SK-N-SH (cell line): ENCODE measurements around the gene TMEM176B. TPM values are rescaled to one million over a fixed set of nuclear protein-coding genes. Genes with fewer than 3 reads are reported as not detected.

Experiments
- CTCF ChIA-PET: fragments of 300-600, 350-600 bp; formaldehyde crosslinking; extraction: SDS; loops from one replicate; lab custom pipeline; 2021; lab: Yijun Ruan, JAX
- POLR2A ChIA-PET: fragments of 350-600 bp; sonication (Branson Sonifier 250); formaldehyde crosslinking; extraction: SDS; loops from one replicate; lab custom pipeline; 2020; ENCODE audit warnings: antibody characterized with exemption, inconsistent platforms; lab: Yijun Ruan, JAX
- DNase-seq: peaks from one replicate; pipeline ENCODE4 v3.0.0; 2012
- H2AFZ ChIP-seq: fragments of 200-600 bp; sonication (generic); 2 replicates; pipeline ENCODE4 v1.8.1; 2016; ENCODE audit warnings: antibody characterized with exemption, mild to moderate bottlenecking, low read depth
- H3F3A ChIP-seq: fragments of 200-600 bp; sonication (generic); replicated peaks from 2 replicates; pipeline ENCODE3; 2016; ENCODE audit warnings: antibody characterized with exemption, mild to moderate bottlenecking; ENCODE audit not compliant: insufficient read depth
- H3K27ac ChIP-seq, 2 experiments: fragments of 200-500 bp in 1 of 2; fragments of 200-600 bp in 1 of 2; sonication (Bioruptor generic) in 1 of 2; sonication (generic), shearing (Covaris generic) in 1 of 2; 2 replicates each; pipeline versions ENCODE4 v1.5.1 to v1.6.1; 2014 to 2016; ENCODE audit warnings: low read depth in 2 of 2, inconsistent platforms in 1 of 2, low read length in 1 of 2, mild to moderate bottlenecking in 1 of 2, mixed read lengths in 1 of 2
- H3K27me3 ChIP-seq: fragments of 200-600 bp; sonication (generic), shearing (Covaris generic); 2 replicates; pipeline ENCODE4 v1.6.1; 2016; ENCODE audit warnings: mixed run types; ENCODE audit not compliant: insufficient read depth
- H3K36me3 ChIP-seq, 2 experiments: fragments of 200-500 bp in 1 of 2; fragments of 200-600 bp in 1 of 2; sonication (Bioruptor generic) in 1 of 2; sonication (generic) in 1 of 2; replicated peaks in 1 of 2; 2 replicates each; pipeline versions ENCODE3 to v1.5.1; 2014 to 2016; ENCODE audit warnings: low read length in 1 of 2, mild to moderate bottlenecking in 1 of 2; ENCODE audit not compliant: insufficient read depth in 2 of 2, control insufficient read depth in 1 of 2
- H3K4me1 ChIP-seq, 2 experiments: fragments of 200-500 bp in 1 of 2; fragments of 200-600 bp in 1 of 2; sonication (Bioruptor generic) in 1 of 2; sonication (generic), shearing (Covaris generic) in 1 of 2; 2 replicates each; pipeline versions ENCODE4 v1.5.1 to v1.6.1; 2014 to 2016; ENCODE audit warnings: low read depth in 1 of 2, low read length in 1 of 2, mixed run types in 1 of 2; ENCODE audit not compliant: insufficient read depth in 2 of 2, control insufficient read depth in 1 of 2
- H3K4me2 ChIP-seq: fragments of 200-600 bp; sonication (generic), shearing (Covaris generic); 2 replicates; pipeline ENCODE4 v1.6.1; 2017; ENCODE audit warnings: mixed run types
- H3K4me3 ChIP-seq, 2 experiments: fragments of 200-500 bp in 1 of 2; fragments of 200-600 bp in 1 of 2; sonication (Bioruptor generic) in 1 of 2; sonication (generic), shearing (Covaris generic) in 1 of 2; 2 replicates each; pipeline versions ENCODE4 v1.5.1 to v1.8.1; 2014 to 2016; ENCODE audit warnings: low read depth in 2 of 2, inconsistent platforms in 1 of 2, low read length in 1 of 2, mild to moderate bottlenecking in 1 of 2, mixed read lengths in 1 of 2, moderate library complexity in 1 of 2
- H3K79me2 ChIP-seq: fragments of 200-600 bp; sonication (generic); 2 replicates; pipeline ENCODE4 v1.8.1; 2017; ENCODE audit warnings: mild to moderate bottlenecking; ENCODE audit not compliant: insufficient read depth
- H3K9ac ChIP-seq: fragments of 200-600 bp; sonication (generic); 2 replicates; pipeline ENCODE4 v1.6.1; 2017; ENCODE audit warnings: mixed run types
- H3K9me2 ChIP-seq: fragments of 200-600 bp; sonication (generic); 2 replicates; pipeline ENCODE4 v1.6.1; 2017; ENCODE audit warnings: mixed run types
- H3K9me3 ChIP-seq: fragments of 200-600 bp; sonication (generic); 2 replicates; pipeline ENCODE4 v1.6.1; 2017; ENCODE audit warnings: mixed run types, mild to moderate bottlenecking, moderate library complexity
- H4K20me1 ChIP-seq: fragments of 200-600 bp; sonication (generic); 2 replicates; pipeline ENCODE4 v1.6.1; 2017; ENCODE audit warnings: mild to moderate bottlenecking, mixed run types; ENCODE audit not compliant: insufficient read depth
- CTCF ChIP-seq: fragments of 200-600 bp; sonication (generic); IDR thresholded peaks from 2 replicates; pipeline ENCODE4 v1.6.1; 2017; ENCODE audit warnings: antibody characterized with exemption, mild to moderate bottlenecking, moderate library complexity
- ELF1 ChIP-seq: IDR thresholded peaks from 2 replicates; pipeline ENCODE4 v1.4.0; 2012
- EP300 ChIP-seq, 2 experiments: IDR thresholded peaks; 2 replicates each; pipeline versions ENCODE4 v1.4.0 to v1.6.1; 2012; ENCODE audit warnings: borderline replicate concordance in 1 of 2, low read depth in 1 of 2, low read length in 1 of 2
- FOXJ3 ChIP-seq: sonication (generic); formaldehyde crosslinking; IDR thresholded peaks from 2 replicates; pipeline ENCODE4 v1.5.1; 2020; ENCODE audit warnings: mild to moderate bottlenecking, missing genetic modification reagents
- GABPA ChIP-seq: IDR thresholded peaks from 2 replicates; pipeline ENCODE4 v1.4.0; 2012; ENCODE audit warnings: low read depth, mild to moderate bottlenecking
- NRF1 ChIP-seq: IDR thresholded peaks from 2 replicates; pipeline ENCODE4 v1.6.1; 2012; ENCODE audit warnings: low read depth, mild to moderate bottlenecking, low read length
- PBX3 ChIP-seq: IDR thresholded peaks from 2 replicates; pipeline ENCODE4; 2012
- RAD21 ChIP-seq: IDR thresholded peaks from 2 replicates; pipeline ENCODE4 v1.6.1; 2012; ENCODE audit warnings: mild to moderate bottlenecking, low read length
- RCOR1 ChIP-seq: fragments of 150-350 bp; IDR thresholded peaks from 2 replicates; pipeline ENCODE4 v1.6.1; 2017; ENCODE audit warnings: antibody characterized with exemption, low read length
- REST ChIP-seq: IDR thresholded peaks from 2 replicates; pipeline ENCODE4 v1.6.1; 2012; ENCODE audit warnings: mild to moderate bottlenecking, low read depth, low read length, moderate library complexity
- RFX5 ChIP-seq: IDR thresholded peaks from 2 replicates; pipeline ENCODE4 v1.6.1; 2012; ENCODE audit warnings: mild to moderate bottlenecking, improper control_type of control experiment, low read length
- SIN3A ChIP-seq: IDR thresholded peaks from 2 replicates; pipeline ENCODE4 v1.6.1; 2012; ENCODE audit warnings: low read depth, mild to moderate bottlenecking, low read length, moderate library complexity, borderline replicate concordance
- TAF1 ChIP-seq: IDR thresholded peaks from 2 replicates; pipeline ENCODE4 v1.6.1; 2012; ENCODE audit warnings: low read depth, mild to moderate bottlenecking, low read length, moderate library complexity, borderline replicate concordance
- USF1 ChIP-seq: IDR thresholded peaks from 2 replicates; pipeline ENCODE4 v1.4.0; 2012; ENCODE audit warnings: low read depth, borderline replicate concordance
- USF2 ChIP-seq: fragments of 150-350 bp; IDR thresholded peaks from 2 replicates; pipeline ENCODE4 v1.6.1; 2017; ENCODE audit warnings: antibody characterized with exemption, low read length, low read depth, borderline replicate concordance
- ZBTB33 ChIP-seq: IDR thresholded peaks from 2 replicates; pipeline ENCODE4 v1.4.0; 2012; ENCODE audit warnings: low read depth, borderline replicate concordance
- WGBS: methylation state at CpG from one replicate; pipeline ENCODE4 v1.1.6; 2017; ENCODE audit warnings: low lambda C conversion rate; 5-methylcytosine and 5-hydroxymethylcytosine counted together
- polyA plus RNA-seq, 3 experiments: library from polyadenylated mRNA; depleted of rRNA; stranded (reverse); fragments of >200 nt; gene quantifications; 2 replicates each; pipeline ENCODE4 v1.2.3, GENCODE V29; 2012

The TMEM176B gene
- polyA plus RNA-seq, 1 of the 3 experiments (the other 2 are of a cell fraction) = not detected

- Histone ChIP-seq H3K9ac (no peak overlapping the region), H3K4me1 (no peaks in the 10 kb centered on the region), H3K9me2 (no peaks in the 10 kb centered on the region), H3K4me3 (no peak overlapping the region), H4K20me1 (no peaks in the 10 kb centered on the region), H3K36me3 (no peaks in the 10 kb centered on the region), H3K9me3 (no peaks in the 10 kb centered on the region), H3K27ac (no peak overlapping the region), H3F3A (no peaks in the 10 kb centered on the region), H3K4me2 (no peak overlapping the region), H3K27me3 (peaks cover 24% of the 10 kb centered on the region), H3K79me2 (no peaks in the 10 kb centered on the region), H2AFZ (no peak overlapping the region)
- WGBS = 26% methylated on average over 2 of the region's 2 CpGs
- CTCF ChIA-PET = no interaction called here
- TF ChIP-seq USF1 = no peak
- TF ChIP-seq GABPA = no peak
- TF ChIP-seq SIN3A = no peak
- TF ChIP-seq RCOR1 = no peak
- no peak for TF ChIP-seq RFX5
- no peak for TF ChIP-seq ELF1
- TF ChIP-seq CTCF = no peak
- TF ChIP-seq EP300 (IDR thresholded peaks at IDR 0.05; ENCODE audit: borderline replicate concordance in 1 of 2, low read depth in 1 of 2, low read length in 1 of 2) = no peak
- no peak for TF ChIP-seq USF2
- no peak for TF ChIP-seq REST
- no peak for TF ChIP-seq ZBTB33
- TF ChIP-seq PBX3 = no peak
- TF ChIP-seq TAF1 = no peak
- TF ChIP-seq NRF1 = no peak
- no peak for TF ChIP-seq FOXJ3
- TF ChIP-seq RAD21 = no peak
- no peak for DNase-seq
- POLR2A ChIA-PET = no interaction called here
Observed at GRCh38 chr7:150751702-150752101, 48.5 kb downstream of the TMEM176B start.
